Measurements from ENCODE around the gene ZFTA. TPM values are rescaled to one million over a fixed set of nuclear protein-coding genes. Genes with fewer than 3 reads are reported as not detected.

ZFTA gene
- total and polyA plus RNA-seq, 9 donors = 23.3 to 33.0 (median 27.7) TPM

- Histone ChIP-seq H3K4me3 (ENCODE audit: low read length) (no peak overlapping the region), H3K4me1 (ENCODE audit: control insufficient read depth, insufficient read depth, low read length) (peaks cover 36% of the 10 kb centered on the region), H3K36me3 (ENCODE audit: control insufficient read depth, insufficient read depth, low read length) (peaks cover 38% of the 10 kb centered on the region), H3K27me3 (ENCODE audit: control insufficient read depth, insufficient read depth, low read length) (no peaks in the 10 kb centered on the region), H3K9me3 (replicated peaks; ENCODE audit: control insufficient read depth, low read depth, low read length) (no peaks in the 10 kb centered on the region), H3K27ac (ENCODE audit: low read length) (no peak overlapping the region)
- peak; percentile 9 for DNase-seq
- 75% methylated on average over 3 of the region's 5 CpGs for whole genome bisulfite sequencing (ENCODE audit: insufficient coverage)
These were observed 8.0 kb downstream of the ZFTA start for GRCh38 chr11:63760487-63761079.

- Histone ChIP-seq H3K27me3 (ENCODE audit: control insufficient read depth, insufficient read depth, low read length) (no peaks in the 10 kb centered on the region), H3K9me3 (replicated peaks; ENCODE audit: control insufficient read depth, low read depth, low read length) (no peaks in the 10 kb centered on the region), H3K36me3 (ENCODE audit: control insufficient read depth, insufficient read depth, low read length) (peaks cover 31% of the 10 kb centered on the region), H3K27ac (ENCODE audit: low read length) (no peak overlapping the region), H3K4me3 (ENCODE audit: low read length) (no peak overlapping the region), H3K4me1 (ENCODE audit: control insufficient read depth, insufficient read depth, low read length) (peaks cover 10% of the 10 kb centered on the region)
- DNase-seq = no peak
- WGBS (ENCODE audit: insufficient coverage) = 83% methylated on average over 1 of the region's 5 CpGs
These were observed 11.4 kb downstream of the ZFTA start for GRCh38 chr11:63756919-63757761.

- H3K4me3 ChIP-seq (ENCODE audit: low read length) = no peak overlapping the region
- H3K36me3 ChIP-seq (ENCODE audit: control insufficient read depth, insufficient read depth, low read length) = peaks cover 17% of the 10 kb centered on the region
- H3K27ac ChIP-seq (ENCODE audit: low read length) = no peak overlapping the region
- no peaks in the 10 kb centered on the region for H3K27me3 ChIP-seq (ENCODE audit: control insufficient read depth, insufficient read depth, low read length)
- no peaks in the 10 kb centered on the region for H3K9me3 ChIP-seq (replicated peaks; ENCODE audit: control insufficient read depth, low read depth, low read length)
- no CpG with 5 or more reads among the region's 4 CpGs for WGBS (ENCODE audit: insufficient coverage)
- no peak for DNase-seq
- H3K4me1 ChIP-seq (ENCODE audit: control insufficient read depth, insufficient read depth, low read length) = no peaks in the 10 kb centered on the region
These were observed 19.0 kb downstream of the ZFTA start for GRCh38 chr11:63749624-63750023.

DNA sequence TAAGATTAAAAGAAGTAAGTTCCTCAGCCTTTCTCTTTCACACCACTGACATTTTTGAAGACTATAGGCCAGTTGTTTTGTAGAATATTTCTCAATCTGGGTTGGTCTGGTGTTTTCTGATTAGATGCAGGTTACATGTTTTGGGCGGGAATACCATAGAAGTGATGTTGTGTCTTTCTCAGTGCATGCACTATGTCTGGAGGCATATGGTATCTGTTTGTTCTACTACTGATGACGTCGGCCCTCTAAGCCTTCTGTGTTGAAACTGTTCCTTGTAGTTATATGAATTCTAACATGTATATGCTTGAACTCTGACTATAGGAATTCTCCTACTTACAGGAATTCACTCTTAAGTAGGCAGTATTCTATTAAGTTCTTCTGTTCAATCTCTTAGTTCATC lies 21.6 kb downstream of the ZFTA start:
- no peaks in the 10 kb centered on the region for H3K27me3 ChIP-seq (ENCODE audit: control insufficient read depth, insufficient read depth, low read length)
- no peaks in the 10 kb centered on the region for H3K4me1 ChIP-seq (ENCODE audit: control insufficient read depth, insufficient read depth, low read length)
- no peak overlapping the region for H3K4me3 ChIP-seq (ENCODE audit: low read length)
- DNase-seq = no peak
- 100% methylated on average over 1 of the region's 3 CpGs for WGBS (ENCODE audit: insufficient coverage)
- no peaks in the 10 kb centered on the region for H3K9me3 ChIP-seq (replicated peaks; ENCODE audit: control insufficient read depth, low read depth, low read length)
- peaks cover 13% of the 10 kb centered on the region for H3K36me3 ChIP-seq (ENCODE audit: control insufficient read depth, insufficient read depth, low read length)
- no peak overlapping the region for H3K27ac ChIP-seq (ENCODE audit: low read length)

DNA sequence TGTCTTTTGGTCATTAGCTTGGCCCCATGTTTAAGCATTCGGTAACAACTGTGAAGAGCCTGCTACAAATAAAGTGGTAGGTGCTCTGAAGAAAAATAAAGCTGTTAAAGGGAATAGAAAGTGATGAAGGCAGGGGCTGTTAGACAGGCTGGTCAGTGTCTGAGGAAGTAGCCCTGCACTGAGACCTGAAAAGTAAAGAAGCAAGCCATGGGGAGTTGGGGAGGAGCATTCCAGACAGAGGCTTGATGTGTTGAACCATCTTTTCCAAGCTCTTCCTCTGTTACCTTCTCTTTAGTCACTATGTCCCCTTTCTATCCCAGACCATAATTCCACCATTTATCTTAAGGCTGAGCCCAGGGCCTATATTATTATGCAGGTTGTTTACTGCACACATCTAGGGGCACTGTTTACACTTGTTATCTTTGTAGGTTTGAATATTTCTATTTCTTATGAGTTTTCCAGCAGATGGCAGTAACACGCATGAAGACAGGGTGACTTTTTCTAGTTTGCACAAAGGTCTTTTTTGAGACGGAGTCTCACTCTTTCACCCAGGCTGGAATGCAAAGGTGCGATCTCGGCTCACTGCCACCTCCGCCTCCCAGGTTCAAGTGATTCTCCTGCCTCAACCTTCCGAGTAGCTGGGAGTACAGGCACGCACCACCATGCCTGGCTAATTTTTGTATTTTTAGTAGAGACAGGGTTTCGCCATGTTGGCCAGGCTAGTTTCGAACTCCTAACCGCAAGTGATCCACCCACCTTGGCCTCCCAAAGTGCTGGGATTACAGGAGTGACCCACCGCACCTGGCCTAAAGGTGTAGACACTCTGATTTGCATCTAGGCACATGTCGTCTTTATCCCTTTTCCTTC lies 23.0 kb downstream of the ZFTA start:
- no peaks in the 10 kb centered on the region for H3K27me3 ChIP-seq (ENCODE audit: control insufficient read depth, insufficient read depth, low read length)
- no peaks in the 10 kb centered on the region for H3K4me1 ChIP-seq (ENCODE audit: control insufficient read depth, insufficient read depth, low read length)
- no peaks in the 10 kb centered on the region for H3K9me3 ChIP-seq (replicated peaks; ENCODE audit: control insufficient read depth, low read depth, low read length)
- no peak overlapping the region for H3K27ac ChIP-seq (ENCODE audit: low read length)
- DNase-seq = peak; percentile 25
- peaks cover 10% of the 10 kb centered on the region for H3K36me3 ChIP-seq (ENCODE audit: control insufficient read depth, insufficient read depth, low read length)
- 74% methylated on average over 12 of the region's 13 CpGs for WGBS (ENCODE audit: insufficient coverage)
- no peak overlapping the region for H3K4me3 ChIP-seq (ENCODE audit: low read length)

DNA sequence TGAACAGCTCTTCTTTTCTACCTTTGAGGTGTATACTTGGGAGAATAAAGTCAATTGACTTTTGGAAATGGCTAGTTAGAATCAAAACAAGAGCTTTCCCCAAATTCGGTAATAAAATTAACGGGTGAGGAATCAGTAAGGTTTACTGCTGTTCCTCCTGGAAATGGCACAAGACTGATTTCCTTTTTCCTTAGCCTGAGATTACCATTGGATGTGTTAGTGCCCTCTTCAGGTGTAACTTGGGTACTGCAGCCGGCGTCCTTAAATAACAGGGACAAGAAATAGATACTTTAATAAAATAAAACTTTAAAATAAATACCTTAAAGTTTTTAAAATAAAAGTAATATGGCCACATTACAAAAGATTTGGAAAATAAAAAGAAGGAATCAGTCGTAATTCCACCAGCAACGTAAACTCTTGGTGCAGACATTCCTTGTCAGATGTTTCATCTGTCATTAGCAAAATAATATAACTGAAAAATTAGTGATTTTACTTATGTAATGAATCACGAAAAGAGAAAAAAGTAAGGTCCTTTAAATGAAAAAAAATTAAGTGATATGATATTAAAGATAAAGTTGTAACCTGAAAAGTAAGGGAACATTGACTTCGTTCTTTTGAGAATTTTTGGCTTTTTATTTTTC lies 29.7 kb downstream of the ZFTA start:
- Histone ChIP-seq H3K4me1 (ENCODE audit: control insufficient read depth, insufficient read depth, low read length) (no peaks in the 10 kb centered on the region), H3K36me3 (ENCODE audit: control insufficient read depth, insufficient read depth, low read length) (no peaks in the 10 kb centered on the region), H3K9me3 (replicated peaks; ENCODE audit: control insufficient read depth, low read depth, low read length) (no peaks in the 10 kb centered on the region), H3K27ac (ENCODE audit: low read length) (no peak overlapping the region), H3K27me3 (ENCODE audit: control insufficient read depth, insufficient read depth, low read length) (no peaks in the 10 kb centered on the region), H3K4me3 (ENCODE audit: low read length) (no peak overlapping the region)
- peak; percentile 85 for DNase-seq
- whole genome bisulfite sequencing (ENCODE audit: insufficient coverage) = no CpG with 5 or more reads among the region's 8 CpGs

DNA sequence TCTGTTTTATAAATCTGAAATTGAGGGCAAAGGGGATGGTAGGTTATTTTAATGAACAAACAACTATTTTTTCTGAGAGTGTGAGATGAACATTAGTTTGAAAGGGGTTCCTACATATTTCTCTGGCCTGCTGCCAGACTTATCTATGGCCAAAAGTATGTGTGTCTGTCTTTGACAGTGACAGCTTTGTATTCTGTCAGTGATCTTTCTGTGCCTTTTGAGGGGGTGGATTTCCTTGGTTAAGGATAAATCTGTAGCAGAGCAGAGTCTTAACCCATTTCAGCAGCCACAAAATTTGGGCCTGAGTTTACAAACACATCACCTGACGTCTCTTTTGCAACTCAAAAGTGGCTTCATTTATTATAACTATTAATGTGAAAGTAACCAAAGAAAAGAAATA lies 30.9 kb downstream of the ZFTA start:
- H3K36me3 ChIP-seq (ENCODE audit: control insufficient read depth, insufficient read depth, low read length) = no peaks in the 10 kb centered on the region
- no CpG with 5 or more reads among the region's 1 CpG for WGBS (ENCODE audit: insufficient coverage)

GRCh38 chr11:63736864-63737263 lies 31.7 kb downstream of the ZFTA start:
- H3K9me3 ChIP-seq (replicated peaks; ENCODE audit: control insufficient read depth, low read depth, low read length) = no peaks in the 10 kb centered on the region
- H3K27ac ChIP-seq (ENCODE audit: low read length) = no peak overlapping the region
- DNase-seq = no peak
- no CpG with 5 or more reads among the region's 4 CpGs for WGBS (ENCODE audit: insufficient coverage)
- no peaks in the 10 kb centered on the region for H3K36me3 ChIP-seq (ENCODE audit: control insufficient read depth, insufficient read depth, low read length)
- no peak overlapping the region for H3K4me3 ChIP-seq (ENCODE audit: low read length)
- H3K4me1 ChIP-seq (ENCODE audit: control insufficient read depth, insufficient read depth, low read length) = no peaks in the 10 kb centered on the region
- H3K27me3 ChIP-seq (ENCODE audit: control insufficient read depth, insufficient read depth, low read length) = no peaks in the 10 kb centered on the region

More for the DNA sequence above, 30.9 kb downstream of the ZFTA start:
- no peaks in the 10 kb centered on the region for H3K4me1 ChIP-seq (ENCODE audit: control insufficient read depth, insufficient read depth, low read length)
- no peak overlapping the region for H3K27ac ChIP-seq (ENCODE audit: low read length)
- no peak overlapping the region for H3K4me3 ChIP-seq (ENCODE audit: low read length)
- DNase-seq = peak; percentile 10
- no peaks in the 10 kb centered on the region for H3K9me3 ChIP-seq (replicated peaks; ENCODE audit: control insufficient read depth, low read depth, low read length)
- no peaks in the 10 kb centered on the region for H3K27me3 ChIP-seq (ENCODE audit: control insufficient read depth, insufficient read depth, low read length)

GRCh38 chr11:63729326-63729725 lies 39.2 kb downstream of the ZFTA start:
- Histone ChIP-seq H3K36me3 (ENCODE audit: control insufficient read depth, insufficient read depth, low read length) (no peaks in the 10 kb centered on the region), H3K27me3 (ENCODE audit: control insufficient read depth, insufficient read depth, low read length) (no peaks in the 10 kb centered on the region), H3K4me1 (ENCODE audit: control insufficient read depth, insufficient read depth, low read length) (no peaks in the 10 kb centered on the region), H3K4me3 (ENCODE audit: low read length) (no peak overlapping the region), H3K27ac (ENCODE audit: low read length) (no peak overlapping the region), H3K9me3 (replicated peaks; ENCODE audit: control insufficient read depth, low read depth, low read length) (no peaks in the 10 kb centered on the region)
- no peak for DNase-seq
- WGBS (ENCODE audit: insufficient coverage) = 80% methylated on average over 1 of the region's 3 CpGs
